NCI-H1417 treated with DMSO at 0.1 percent for 48 hours (cell line): ENCODE results near the gene GRK3.

Experiments
- DNase-seq: peaks from one replicate; lab custom pipeline; 2025; lab: John Stamatoyannopoulos, UW

The GRK3 gene

DNA sequence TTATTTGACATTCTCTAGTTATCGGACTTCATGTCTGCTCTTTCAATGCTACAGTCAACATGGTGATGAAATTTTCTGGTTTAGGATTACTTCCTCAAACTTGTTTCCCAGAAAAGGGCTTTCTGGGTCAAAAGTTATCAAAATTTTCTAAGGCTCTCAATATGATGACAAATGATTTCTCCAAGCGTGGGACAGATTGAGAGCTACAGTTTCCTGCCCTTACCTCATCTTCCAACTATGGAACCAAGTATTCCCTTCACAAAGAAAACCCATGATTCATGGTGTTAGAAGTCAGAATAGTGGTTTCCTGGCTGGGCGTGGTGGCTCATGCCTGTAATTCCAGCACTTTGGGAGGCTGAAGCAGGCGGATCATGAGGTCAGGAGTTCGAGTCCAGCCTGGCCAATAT lies 195.4 kb downstream of the GRK3 start:
- DNase-seq = no peak

DNA sequence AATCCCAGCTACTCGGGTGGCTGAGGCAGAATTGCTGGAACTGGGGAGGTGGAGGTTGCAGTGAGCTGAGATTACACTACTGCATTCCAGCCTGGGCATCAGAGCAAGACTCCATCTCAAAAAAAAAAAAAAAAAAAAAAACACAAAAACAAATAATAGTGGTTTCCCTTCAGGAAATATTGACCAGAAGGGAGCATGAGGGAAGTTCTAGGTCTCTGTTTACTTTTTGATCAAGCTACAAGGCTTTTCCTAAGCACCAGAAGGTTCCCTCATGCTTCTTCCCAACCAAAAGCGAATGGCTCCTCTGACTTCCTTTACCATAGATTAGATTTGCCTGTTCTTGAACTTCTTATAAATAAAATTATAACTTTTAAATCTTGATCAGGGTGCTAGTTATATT lies 195.8 kb downstream of the GRK3 start:
- no peak for DNase-seq

DNA sequence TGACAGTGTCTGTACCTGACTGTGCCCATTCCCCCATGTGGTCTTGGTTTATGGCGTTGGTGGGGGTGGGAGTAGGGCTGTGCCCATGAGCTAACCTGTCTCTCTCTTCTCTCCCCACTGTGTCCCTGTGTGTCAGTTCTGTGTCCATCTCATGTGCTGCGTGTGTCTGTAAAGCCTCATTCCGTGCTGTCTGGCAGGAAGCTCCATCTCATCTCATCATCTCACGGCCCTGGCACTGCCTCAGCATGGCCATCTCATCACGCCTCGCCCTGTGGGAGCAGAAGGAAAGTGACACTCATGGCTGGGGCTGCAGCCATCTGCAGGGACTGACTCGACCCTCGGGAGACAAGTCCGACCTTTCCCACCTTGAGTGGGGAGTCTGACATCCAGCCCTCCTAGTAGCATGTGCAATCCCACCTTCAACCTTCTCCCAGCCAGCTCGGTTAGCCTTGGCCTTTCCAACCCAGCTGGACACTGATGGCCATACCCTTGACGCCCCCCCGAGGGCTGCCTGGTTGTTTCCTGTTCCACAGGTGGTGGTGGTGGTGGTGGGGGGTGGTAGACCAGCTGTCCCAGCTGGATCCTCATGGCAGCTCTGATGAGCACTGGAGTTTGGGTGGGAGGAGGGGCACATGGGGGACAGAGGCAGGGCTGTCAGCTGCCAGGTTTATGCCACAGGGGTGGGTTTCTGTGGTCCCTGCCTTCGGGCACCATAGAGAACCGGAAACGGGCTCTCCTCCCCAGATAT lies 196.5 kb downstream of the GRK3 start:
- no peak for DNase-seq

DNA sequence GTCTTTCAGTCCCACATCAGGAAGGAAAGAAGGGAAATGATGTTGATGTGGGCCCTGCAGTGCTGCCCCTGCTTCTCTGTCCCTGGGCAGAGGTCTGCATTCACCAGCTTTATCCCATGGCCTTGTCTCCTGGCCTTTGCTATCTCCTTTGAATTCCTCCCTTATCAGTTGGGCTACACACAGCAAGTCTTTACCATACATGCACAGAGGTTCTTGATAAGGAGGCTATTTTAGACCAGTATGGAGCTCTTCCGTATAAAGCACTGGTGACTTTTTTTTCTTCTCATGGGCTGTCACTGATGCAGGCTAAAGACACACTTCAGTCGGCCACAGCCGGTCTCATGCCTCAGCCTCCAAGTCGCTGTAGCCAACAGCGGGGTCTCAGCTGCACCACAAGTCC lies 197.7 kb downstream of the GRK3 start:
- no peak for DNase-seq

DNA sequence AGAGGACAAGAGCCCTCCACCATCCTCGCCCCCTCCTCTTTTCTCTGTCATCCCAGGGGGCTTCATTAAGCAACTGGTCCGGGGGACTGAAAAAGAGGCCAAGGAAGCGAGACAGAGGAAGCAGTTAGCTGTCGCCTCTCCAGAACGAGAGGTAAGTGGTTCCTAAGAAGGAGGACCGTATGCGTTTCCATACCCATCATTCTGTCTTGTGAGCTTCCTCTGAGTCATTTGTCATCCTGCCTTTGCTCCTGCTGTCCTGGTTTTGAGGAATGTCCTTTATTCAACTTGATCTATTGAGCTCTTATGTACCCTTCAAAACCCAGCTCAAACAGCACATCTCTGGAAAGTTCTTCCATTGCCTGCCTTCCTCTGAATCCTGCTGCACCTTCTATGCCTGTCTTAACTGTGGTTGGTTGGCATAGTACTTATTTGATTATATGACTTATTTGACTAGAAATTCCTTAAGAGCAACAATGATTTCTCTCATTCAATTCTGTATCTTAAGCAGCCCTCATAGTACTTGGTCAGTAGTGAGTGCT lies 198.8 kb downstream of the GRK3 start:
- no peak for DNase-seq

DNA sequence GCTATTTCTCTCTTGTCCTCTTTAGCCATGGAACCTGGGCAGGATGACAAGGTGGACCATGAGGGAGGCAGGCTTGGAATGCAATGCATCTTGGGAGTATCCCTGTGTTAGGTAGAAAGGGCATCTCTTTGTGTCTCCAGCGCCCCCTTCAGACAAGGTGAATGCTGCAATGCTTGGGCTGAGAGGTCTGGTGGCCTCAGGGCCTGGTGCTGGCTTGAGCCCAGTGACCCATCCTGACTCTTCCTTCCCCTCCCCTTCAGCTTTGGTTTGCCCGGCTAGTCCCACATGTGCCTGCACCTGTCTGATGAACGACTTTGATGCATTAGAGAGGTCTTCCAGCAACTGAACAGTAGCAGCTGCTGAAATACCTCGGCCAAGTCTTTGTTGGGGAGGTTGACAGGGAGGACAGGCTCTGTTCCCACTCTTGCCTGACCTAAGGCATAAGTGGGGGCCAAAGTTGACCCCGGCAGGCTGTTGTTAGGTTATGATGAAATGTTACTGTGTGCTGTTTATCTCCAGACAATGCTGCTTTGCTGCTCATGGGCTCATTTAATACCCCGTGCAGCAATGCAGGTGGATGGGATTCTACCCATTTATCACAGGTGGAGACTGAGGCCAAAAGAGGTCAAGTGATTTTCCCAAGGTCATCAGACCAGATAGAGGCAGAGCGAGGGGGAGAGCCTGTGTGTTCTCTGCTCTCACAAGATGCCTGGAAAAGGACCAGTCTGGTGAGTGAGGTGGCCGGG lies 200.0 kb downstream of the GRK3 start:
- DNase-seq = no peak

DNA sequence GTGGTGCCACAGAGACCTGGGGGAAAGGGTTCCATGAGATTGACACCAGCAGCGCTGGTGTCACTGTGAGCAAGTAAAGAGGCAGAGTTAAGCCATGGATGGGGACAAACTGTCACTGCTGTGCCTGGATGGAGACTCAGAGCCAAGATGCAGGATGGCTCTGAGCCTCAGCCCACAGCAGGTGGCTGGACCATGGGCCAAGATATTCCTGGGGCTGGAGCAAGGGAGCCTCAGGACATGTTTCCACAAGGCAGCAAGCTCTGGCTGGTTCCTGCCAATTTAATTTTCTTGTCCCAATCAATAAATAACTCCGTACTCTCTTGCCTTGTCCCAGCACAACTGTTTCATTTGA lies 200.5 kb downstream of the GRK3 start:
- no peak for DNase-seq

DNA sequence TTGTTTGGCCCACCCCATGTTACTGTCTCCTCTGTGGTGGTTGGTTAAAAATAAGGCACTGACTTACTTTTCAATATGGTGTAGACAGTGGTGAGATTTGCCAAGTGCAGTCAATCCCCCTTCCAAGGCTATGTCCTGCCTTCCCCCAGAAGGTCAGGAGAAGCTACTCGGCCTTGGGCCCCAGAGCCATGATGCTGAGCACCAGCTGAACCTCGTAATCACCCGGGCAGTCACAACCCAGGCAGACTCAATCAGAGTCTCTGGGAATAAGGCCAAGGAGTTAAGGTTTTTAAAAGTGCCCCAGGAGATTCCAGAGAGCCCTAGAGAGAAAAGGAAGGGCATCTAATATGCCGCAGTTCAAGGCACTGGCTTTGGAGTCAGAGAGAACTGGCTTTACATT lies 201.3 kb downstream of the GRK3 start:
- no peak for DNase-seq

DNA sequence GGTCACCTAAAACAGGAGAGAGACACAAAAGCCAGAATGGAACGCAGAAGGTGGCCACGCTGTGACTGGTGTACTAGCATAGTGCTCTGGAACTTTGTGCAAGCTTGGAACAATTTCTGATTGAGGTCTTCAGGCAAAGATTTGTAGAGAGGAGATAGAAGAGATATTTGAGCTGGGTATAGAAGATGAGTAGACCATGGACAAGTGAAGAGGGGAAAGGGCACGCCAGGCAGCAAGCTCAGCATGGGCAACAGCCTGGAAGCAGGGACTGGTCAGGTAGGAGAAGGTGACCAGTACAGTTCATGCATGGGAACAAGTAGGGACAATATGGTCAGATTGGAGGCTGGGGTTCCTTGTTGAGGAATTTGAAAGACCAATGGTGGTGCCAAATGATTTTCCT lies 201.9 kb downstream of the GRK3 start:
- DNase-seq = no peak

DNA sequence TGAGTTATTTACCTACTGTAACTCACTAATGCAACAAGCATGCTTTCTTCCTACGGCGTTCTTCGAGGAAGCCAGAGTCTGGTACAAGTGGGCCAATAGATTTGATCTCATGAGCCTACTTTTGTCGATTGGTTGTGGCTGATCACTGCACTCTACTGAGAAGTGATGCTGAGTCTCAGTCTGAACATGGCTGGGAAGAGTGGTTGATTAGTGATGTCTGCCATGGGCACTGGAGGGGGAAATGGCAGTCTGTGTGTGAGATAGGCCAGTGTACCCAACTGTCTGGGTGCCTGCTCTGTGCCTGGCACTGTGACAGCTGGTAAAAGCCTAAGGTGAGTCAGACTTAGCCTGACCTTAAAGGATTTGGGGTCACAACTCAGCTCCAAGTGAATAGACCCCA lies 205.9 kb downstream of the GRK3 start:
- no peak for DNase-seq

DNA sequence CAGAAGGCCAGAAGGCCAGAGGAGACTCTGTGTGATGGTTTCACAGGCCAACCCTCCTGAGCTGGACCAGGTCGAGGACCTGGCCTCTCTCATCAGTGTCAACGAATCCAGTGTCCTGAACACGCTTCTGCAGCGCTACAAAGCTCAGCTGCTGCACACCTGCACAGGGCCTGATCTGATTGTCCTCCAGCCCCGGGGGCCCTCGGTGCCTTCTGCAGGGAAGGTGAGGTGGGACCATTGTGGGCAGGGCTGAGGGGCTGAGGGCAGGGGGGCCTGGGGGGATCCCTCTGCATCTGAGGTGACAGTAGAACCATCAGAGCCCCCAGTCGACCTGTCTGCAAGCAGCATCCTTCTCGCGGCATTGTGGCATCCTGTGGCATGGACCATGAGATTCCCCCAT lies 207.8 kb downstream of the GRK3 start:
- no peak for DNase-seq

DNA sequence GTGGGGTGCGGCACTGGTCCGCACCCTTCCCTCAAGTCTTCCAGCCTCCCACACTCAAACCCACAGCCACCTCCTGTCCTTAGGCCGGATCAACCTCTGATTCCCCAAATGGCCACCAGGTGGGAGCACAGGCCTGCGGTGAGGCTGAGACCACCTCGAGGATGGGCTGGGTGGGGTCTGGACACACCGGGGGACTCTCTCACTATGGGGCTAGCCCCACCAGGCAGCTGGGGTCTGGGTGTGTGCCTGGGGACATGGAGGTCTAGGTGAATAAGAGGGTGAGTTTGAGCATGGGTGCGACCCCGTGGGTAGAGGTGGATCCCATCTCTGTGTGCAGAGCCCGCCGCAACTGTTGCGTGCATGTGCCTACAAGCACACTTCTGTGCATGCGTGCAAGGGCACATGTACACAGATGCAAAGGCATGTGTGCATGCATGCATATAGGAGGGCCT lies 210.1 kb downstream of the GRK3 start:
- DNase-seq = no peak

DNA sequence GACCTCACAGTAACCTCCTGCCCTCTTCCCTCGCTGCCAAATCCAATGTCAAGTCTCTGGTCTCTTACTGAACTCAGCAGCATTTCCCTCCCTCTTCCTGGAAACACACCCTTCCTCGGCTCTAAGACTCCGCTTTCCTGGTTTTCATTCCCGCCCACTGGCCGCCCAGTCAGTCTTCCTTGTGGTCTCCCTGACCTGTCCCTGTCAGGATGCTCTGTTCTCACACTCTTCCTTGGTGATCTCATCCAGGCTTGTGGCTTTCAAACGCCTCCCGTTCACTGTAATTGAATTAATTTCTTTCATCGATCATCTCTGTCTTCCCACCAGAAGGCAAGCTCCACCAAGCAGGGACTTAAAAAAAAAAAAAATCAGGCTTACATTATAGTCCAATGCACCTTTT lies 211.1 kb downstream of the GRK3 start:
- no peak for DNase-seq

DNA sequence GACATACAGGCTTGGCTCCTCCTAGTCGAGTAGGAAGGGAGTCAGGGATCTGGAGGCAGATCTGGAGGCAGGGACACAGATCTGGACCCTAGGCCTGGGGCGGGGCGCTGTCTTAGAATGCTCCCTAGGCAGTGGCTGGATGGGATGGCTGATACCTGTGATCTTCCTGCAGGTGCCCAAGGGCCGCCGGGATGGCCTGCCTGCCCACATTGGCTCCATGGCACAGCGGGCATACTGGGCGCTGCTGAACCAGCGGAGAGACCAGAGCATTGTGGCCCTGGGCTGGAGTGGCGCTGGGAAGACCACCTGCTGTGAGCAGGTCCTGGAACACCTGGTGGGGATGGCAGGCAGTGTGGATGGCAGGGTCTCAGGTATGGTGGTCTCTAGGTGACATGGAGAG lies 212.9 kb downstream of the GRK3 start:
- DNase-seq = no peak

DNA sequence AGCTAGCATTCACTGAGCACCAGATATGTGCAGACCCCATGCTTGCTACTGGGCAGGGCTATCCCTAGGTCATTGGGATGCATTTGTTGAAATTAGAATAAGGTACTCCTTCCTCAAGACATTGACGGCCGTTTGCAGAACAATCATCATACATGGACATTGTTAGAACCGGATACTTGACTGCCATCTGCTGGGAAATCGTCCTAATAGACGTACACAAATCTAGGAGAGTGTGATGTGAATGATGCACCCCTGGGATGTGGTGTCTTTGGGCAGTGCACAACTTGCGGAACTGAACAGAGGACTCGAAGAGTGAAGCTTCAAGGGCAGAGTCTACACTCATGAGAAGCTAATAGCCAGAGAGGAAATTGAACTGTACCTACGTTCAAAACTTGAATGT lies 213.4 kb downstream of the GRK3 start:
- DNase-seq = no peak
